HepG2 (cell line): Measurements from ENCODE around the gene RNGTT. TPM values are rescaled to one million over a fixed set of nuclear protein-coding genes. Genes with fewer than 3 reads are reported as not detected.

Experiments
- BCL3 ChIP-seq: sonication (generic); formaldehyde crosslinking; IDR thresholded peaks from 2 replicates; pipeline ENCODE4 v1.5.1; 2020; ENCODE audit warnings: mild to moderate bottlenecking, missing genetic modification reagents, moderate library complexity
- HIVEP1 ChIP-seq: sonication (generic); formaldehyde crosslinking; IDR thresholded peaks from 2 replicates; pipeline ENCODE4 v1.4.0; 2020; ENCODE audit warnings: mild to moderate bottlenecking, missing genetic modification reagents
- ISX ChIP-seq: sonication (generic); formaldehyde crosslinking; conservative IDR thresholded peaks from 2 replicates; pipeline ENCODE4 v1.5.0; 2020; ENCODE audit warnings: missing genetic modification reagents
- MATR3 ChIP-seq: sonication (generic); formaldehyde crosslinking; IDR thresholded peaks from 2 replicates; pipeline ENCODE4 v1.4.0; 2020; ENCODE audit warnings: missing genetic modification reagents
- MTF2 ChIP-seq: sonication (generic); formaldehyde crosslinking; IDR thresholded peaks from 2 replicates; pipeline ENCODE4 v1.5.0; 2020; ENCODE audit warnings: missing genetic modification reagents, borderline replicate concordance
- NBN ChIP-seq: fragments of 450-650 bp; conservative IDR thresholded peaks from 2 replicates; pipeline ENCODE4 v1.6.1; 2017
- NCOA5 ChIP-seq: sonication (generic); formaldehyde crosslinking; IDR thresholded peaks from 2 replicates; pipeline ENCODE4 v1.4.0; 2020; ENCODE audit warnings: missing genetic modification reagents
- NFIC ChIP-seq: IDR thresholded peaks from 2 replicates; pipeline ENCODE4 v1.6.1; 2012; ENCODE audit warnings: mild to moderate bottlenecking, low read length, inconsistent platforms
- NR2F1 ChIP-seq, 2 experiments: fragments of 450-650 bp in 1 of 2; formaldehyde crosslinking in 1 of 2; IDR thresholded peaks; 2 replicates each; pipeline versions ENCODE4 v1.5.0 to v1.6.1; 2016 to 2020; ENCODE audit warnings: mild to moderate bottlenecking in 1 of 2, missing compliant biosample characterization in 1 of 2, missing genetic modification reagents in 1 of 2, moderate library complexity in 1 of 2
- RXRB ChIP-seq: IDR thresholded peaks from 2 replicates; pipeline ENCODE4 v1.6.1; 2016; ENCODE audit warnings: borderline replicate concordance, missing genetic modification reagents, missing compliant biosample characterization
- SIX4 ChIP-seq: sonication (generic); formaldehyde crosslinking; IDR thresholded peaks from 2 replicates; pipeline ENCODE4 v1.4.0; 2020; ENCODE audit warnings: missing genetic modification reagents
- TBX2 ChIP-seq: sonication (generic); formaldehyde crosslinking; IDR thresholded peaks from 2 replicates; pipeline ENCODE4 v1.5.0; 2020; ENCODE audit warnings: missing genetic modification reagents, mild to moderate bottlenecking, borderline replicate concordance
- TFE3 ChIP-seq: IDR thresholded peaks from 2 replicates; pipeline ENCODE4 v1.6.1; 2016
- TOE1 ChIP-seq: sonication (generic); formaldehyde crosslinking; IDR thresholded peaks from 2 replicates; pipeline ENCODE4 v1.4.0; 2020; ENCODE audit warnings: mild to moderate bottlenecking, missing genetic modification reagents
- U2AF2 ChIP-seq: fragments of 200-400 bp; formaldehyde crosslinking; IDR thresholded peaks from 2 replicates; pipeline ENCODE4 v1.6.1; 2017; ENCODE audit warnings: low read depth, mild to moderate bottlenecking, low read length
- ZNF337 ChIP-seq: sonication (generic); formaldehyde crosslinking; IDR thresholded peaks from 2 replicates; pipeline ENCODE4 v1.5.1; 2020; ENCODE audit warnings: missing genetic modification reagents, low read depth, mild to moderate bottlenecking, borderline replicate concordance
- ZNF562 ChIP-seq: sonication (generic); formaldehyde crosslinking; IDR thresholded peaks from 2 replicates; pipeline ENCODE4 v1.8.0; 2022; ENCODE audit warnings: missing genetic modification reagents, borderline replicate concordance
- ZNF574 ChIP-seq: sonication (generic); formaldehyde crosslinking; IDR thresholded peaks from 2 replicates; pipeline ENCODE4 v1.4.0; 2020; ENCODE audit warnings: missing genetic modification reagents
- ZNF616 ChIP-seq: sonication (generic); formaldehyde crosslinking; IDR thresholded peaks from 2 replicates; pipeline ENCODE4 v1.5.0; 2020; ENCODE audit warnings: low read depth, mild to moderate bottlenecking, missing genetic modification reagents
- ZNF704 ChIP-seq: sonication (generic); formaldehyde crosslinking; IDR thresholded peaks from 2 replicates; pipeline ENCODE4 v1.8.1; 2023; ENCODE audit warnings: mild to moderate bottlenecking, inconsistent platforms, moderate library complexity, missing genetic modification reagents, borderline replicate concordance
- ZNF850 ChIP-seq: sonication (generic); formaldehyde crosslinking; conservative IDR thresholded peaks from 2 replicates; pipeline ENCODE4 v1.9.0; 2021; ENCODE audit warnings: mild to moderate bottlenecking, missing genetic modification reagents
- polyA plus RNA-seq, 8 experiments: library from polyadenylated mRNA; depleted of rRNA in 3 of 8; stranded (reverse) in 7 of 8; unstranded in 1 of 8; fragments of >200 nt; fragmentation: Illumina TruSeq in 4 of 8; extraction: Trizol in 4 of 8; gene quantifications; 2 replicates each; pipeline versions ENCODE4 v1.2.1 to v1.2.3, GENCODE V29; 2011 to 2016; ENCODE audit warnings: low read depth in 4 of 8, missing spikeins in 1 of 8, mixed read lengths in 1 of 8; ENCODE audit not compliant: insufficient read depth in 1 of 8
- total RNA-seq, 5 experiments: library from RNA; depleted of rRNA; stranded (reverse); fragments of >200 nt; fragmentation: Illumina TruSeq; extraction: Trizol; gene quantifications; 2 replicates each; pipeline ENCODE4 v1.2.3, GENCODE V29; 2016; ENCODE audit warnings: low read depth in 1 of 5

Gene RNGTT
- total and polyA plus RNA-seq, 2 of the 13 experiments (the other 11 are each of a cell fraction or from before 2014, with no cell fraction given), result 6.0 to 22.6 TPM

GRCh38 chr6:88972504-88973423, 9.3 kb upstream of the RNGTT start (continued):
- no peak for TF ChIP-seq MTF2
- no peak for TF ChIP-seq NBN
- no peak for TF ChIP-seq MATR3
- no peak for TF ChIP-seq NCOA5 (CRISPR knock-in tag)
- TF ChIP-seq RXRB (CRISPR knock-in tag), result peak; percentile 87
- peak; percentile 59 for TF ChIP-seq TFE3 (CRISPR knock-in tag)
- no peak; the same call in 1 of the 2 replicates for TF ChIP-seq ZNF704 (CRISPR knock-in tag)
- no peak for TF ChIP-seq ZNF574 (CRISPR knock-in tag)
- peak; percentile 72; the same call in 1 of the 2 replicates for TF ChIP-seq SIX4 (CRISPR knock-in tag)
- no peak for TF ChIP-seq NR2F1 (CRISPR knock-in tag; IDR thresholded peaks at IDR 0.05)
- no peak for TF ChIP-seq ZNF562
- peak; percentile 76 for TF ChIP-seq NFIC
- TF ChIP-seq ZNF616 (CRISPR knock-in tag), result no peak
- TF ChIP-seq ZNF850 (CRISPR knock-in tag), result no peak
- no peak for TF ChIP-seq ISX (CRISPR knock-in tag)
- TF ChIP-seq BCL3 (CRISPR knock-in tag), result no peak
- TF ChIP-seq U2AF2, result no peak
- no peak for TF ChIP-seq HIVEP1
- TF ChIP-seq TBX2 (CRISPR knock-in tag), result peak; percentile 91
- no peak for TF ChIP-seq ZNF337
- no peak for TF ChIP-seq TOE1 (CRISPR knock-in tag)
